ENCODE data around the gene PLCB3. TPM values are rescaled to one million over a fixed set of nuclear protein-coding genes. Genes with fewer than 3 reads are reported as not detected.
A peak's percentile ranks its signal among the peaks of the same experiment; 100 is the strongest.

PLCB3 gene
- total RNA-seq, 1 experiment from 2014 or later = 80.2 TPM

- no CpG with 5 or more reads among the region's 15 CpGs for WGBS (ENCODE audit: extremely low coverage, insufficient read length, low lambda C conversion rate)
- Histone ChIP-seq H3K9me3 (ENCODE audit: control insufficient read depth, low read depth, low read length) (no peaks in the 10 kb centered on the region), H3K18ac (ENCODE audit: insufficient read length, low read depth, low read length) (no peak overlapping the region), H3K4me1 (ENCODE audit: insufficient read depth, low read length) (no peaks in the 10 kb centered on the region), H3K23ac (ENCODE audit: insufficient read length, low read depth, low read length) (no peak overlapping the region), H3K79me1 (ENCODE audit: insufficient read depth, low read depth, low read length, poor library complexity, severe bottlenecking) (no peaks in the 10 kb centered on the region), H3K56ac (ENCODE audit: insufficient read length, low read depth, low read length) (no peak overlapping the region), H3K4ac (ENCODE audit: low read depth, low read length) (no peak overlapping the region), H2BK120ac (ENCODE audit: low read depth, low read length, poor library complexity, severe bottlenecking) (no peak overlapping the region), H2BK12ac (ENCODE audit: insufficient read length, low read depth, low read length) (no peak overlapping the region), H2BK20ac (ENCODE audit: low read depth, low read length, poor library complexity, severe bottlenecking) (no peak overlapping the region), H2BK15ac (ENCODE audit: low read depth, low read length) (no peak overlapping the region), H3K9ac (ENCODE audit: extremely low read depth, insufficient read length, low read length) (no peak overlapping the region), H2AFZ (ENCODE audit: low read length) (no peak overlapping the region), H4K8ac (replicated peaks; ENCODE audit: insufficient read length, low read depth, low read length) (no peak overlapping the region), H3K23me2 (ENCODE audit: insufficient read length, low read depth, low read length, poor library complexity, severe bottlenecking) (peaks cover 9% of the 10 kb centered on the region), H4K20me1 (ENCODE audit: control insufficient read depth, insufficient read depth, insufficient read length) (peaks cover 2% of the 10 kb centered on the region), H3K4me2 (ENCODE audit: insufficient read depth, insufficient read length, low read length) (no peak overlapping the region), H4K5ac (ENCODE audit: insufficient read length, low read depth, low read length) (no peak overlapping the region), H4K91ac (ENCODE audit: insufficient read length, low read depth, low read length) (no peak overlapping the region), H3T11ph (ENCODE audit: low read length) (no peak overlapping the region), H3K27ac (ENCODE audit: insufficient read length, low read depth, low read length) (no peak overlapping the region), H2AK5ac (ENCODE audit: insufficient read length, low read length) (no peak overlapping the region), H3K79me2 (ENCODE audit: insufficient read depth, low read length) (no peaks in the 10 kb centered on the region), H3K14ac (ENCODE audit: insufficient read depth, low read length) (no peak overlapping the region), H3K27me3 (ENCODE audit: insufficient read depth, low read length) (no peaks in the 10 kb centered on the region), H2BK5ac (ENCODE audit: insufficient read length, low read length) (no peak overlapping the region)
- Mint-ChIP-seq H3K4me3 (peak overlapping the region in 1 of 2 experiments; percentile 58; a peak in 2 of 5 replicates), H3K27me3 (ENCODE audit: low read depth) (no peaks in the 10 kb centered on the region; the same call in none of the 2 replicates), H3K36me3 (ENCODE audit: insufficient read depth in 1 of 3, low read depth in 3 of 3) (peaks cover 0 to 9% (median 6%) of the 10 kb centered on the region in 3 experiments; a peak in 4 of 7 replicates), H3K27ac (peak overlapping the region in 1 of 3 experiments; percentile 83; a peak in 4 of 7 replicates), H3K4me1 (peaks cover 12 to 16% of the 10 kb centered on the region in 2 experiments), H3K9me3 (no peaks in the 10 kb centered on the region)
- 0 out of 3 replicates have a peak, but pooled peaks have one; percentile 10 for TF ChIP-seq CTCF (conservative IDR thresholded peaks at IDR 0.05)
- no peak for DNase-seq
Observed at GRCh38 chr11:64275031-64275800, 23.9 kb downstream of the PLCB3 start.

All from H9 (cell line).